SK-N-MC (cell line): ENCODE results near the gene ANAPC2.

ENCODE experiments used
- EZH2 ChIP-seq: fragments of 200-600 bp; sonication (generic); IDR thresholded peaks from one replicate; pipeline ENCODE4 v1.6.1; 2017; ENCODE audit warnings: antibody characterized with exemption
- FOXP2 ChIP-seq: optimal IDR thresholded peaks from 2 replicates; pipeline ENCODE3; 2011; ENCODE audit warnings: mild to moderate bottlenecking, moderate library complexity; ENCODE audit not compliant: insufficient read depth; ENCODE audit errors: extremely low read length, control extremely low read depth
- POLR2AphosphoS5 ChIP-seq: IDR thresholded peaks from 2 replicates; pipeline ENCODE4 v1.6.1; 2012; ENCODE audit warnings: mild to moderate bottlenecking, low read depth, low read length, borderline replicate concordance

DNA sequence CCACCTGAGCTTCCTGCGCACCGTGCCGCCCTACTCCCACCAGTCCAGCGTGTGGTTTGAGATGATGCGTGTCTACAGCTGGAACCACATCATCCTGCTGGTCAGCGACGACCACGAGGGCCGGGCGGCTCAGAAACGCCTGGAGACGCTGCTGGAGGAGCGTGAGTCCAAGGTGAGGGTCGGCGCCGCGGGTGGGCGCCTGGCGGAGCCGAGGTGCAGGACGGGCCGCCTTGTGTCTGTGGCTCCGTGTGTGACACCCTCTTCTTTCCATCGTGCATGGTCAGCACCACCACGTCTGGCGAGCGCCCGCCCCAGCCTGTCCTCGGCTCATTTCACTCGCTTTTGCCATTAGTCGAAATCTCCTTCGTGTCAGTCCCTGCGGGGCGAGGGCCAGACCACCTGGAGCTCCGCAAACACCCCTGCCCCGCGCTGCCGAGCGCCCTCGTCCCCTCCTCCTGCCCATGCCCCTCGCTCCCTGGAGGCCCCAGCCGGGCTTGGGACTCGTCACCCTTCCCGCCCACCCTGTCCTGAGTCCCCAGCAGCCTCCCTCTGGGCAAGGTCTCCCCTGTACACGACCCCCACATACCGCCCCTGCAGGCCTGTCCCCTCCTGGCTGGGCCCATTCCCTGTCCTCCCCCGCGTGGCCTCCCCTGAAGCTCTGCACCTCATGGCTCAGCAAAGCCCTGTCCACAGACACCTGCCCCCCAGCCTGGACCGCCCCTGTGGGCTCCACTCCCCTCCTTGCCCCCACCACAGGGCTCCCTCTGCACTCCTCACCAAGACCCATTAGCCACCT, 42.4 kb downstream of the ANAPC2 start:
- TF ChIP-seq POLR2AphosphoS5: no peak
- TF ChIP-seq EZH2: no peak
- no peak for TF ChIP-seq FOXP2
